GM21717 (cell line): Measurements from ENCODE around the gene ITCH.
A peak's percentile ranks its signal among the peaks of the same experiment; 100 is the strongest.
"Not testable (repeated sequence)": the region's sequence is repeated elsewhere in the genome, so short reads cannot be mapped to it uniquely, and the experiment has no call there.

Source experiments
- ATAC-seq: cut with Tn5 transposase; IDR thresholded peaks from one replicate; pipeline ENCODE4 v1.9.1; 2021; ENCODE audit warnings: mild to moderate bottlenecking, moderate library complexity; ENCODE audit not compliant: unreplicated experiment

The ITCH gene

DNA sequence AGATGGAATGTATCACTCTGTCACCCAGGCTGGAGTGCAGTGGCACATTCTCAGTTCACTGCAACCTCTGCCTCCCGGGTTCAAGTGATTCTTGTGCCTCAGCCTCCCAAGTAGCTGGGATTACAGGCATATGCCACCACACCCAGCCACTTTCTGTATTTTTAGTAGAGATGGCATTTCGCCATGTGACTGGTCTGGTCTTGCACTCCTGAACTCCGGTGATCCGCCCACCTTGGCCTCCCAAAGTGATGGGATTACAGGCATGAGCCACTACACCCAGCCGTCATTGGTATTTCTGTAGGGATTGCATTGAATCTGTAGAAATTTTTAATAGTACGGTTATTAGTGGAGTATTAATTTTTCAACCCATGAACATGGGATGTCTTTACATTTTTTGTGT lies 134.5 kb downstream of the ITCH start:
- ATAC-seq, result not testable (repeated sequence)

DNA sequence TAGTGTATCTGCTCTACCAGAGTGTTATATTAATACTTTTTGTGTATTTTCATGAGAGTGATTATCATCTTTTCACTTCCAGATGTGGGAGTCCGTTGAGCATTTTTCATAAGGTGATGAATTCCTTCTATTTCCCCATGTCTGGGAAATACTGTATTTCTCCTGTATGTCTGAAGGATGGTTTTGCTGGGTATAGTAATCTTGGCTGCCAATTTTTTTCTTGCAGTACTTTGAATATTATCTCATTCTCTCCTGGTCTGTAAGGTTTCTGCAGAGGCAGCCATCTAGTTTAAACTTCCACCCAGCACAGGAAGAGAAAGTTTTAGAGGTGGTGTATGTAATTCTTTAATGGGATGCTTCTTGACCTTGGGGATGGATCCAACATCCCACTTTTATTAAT lies 137.8 kb downstream of the ITCH start:
- no peak for ATAC-seq

DNA sequence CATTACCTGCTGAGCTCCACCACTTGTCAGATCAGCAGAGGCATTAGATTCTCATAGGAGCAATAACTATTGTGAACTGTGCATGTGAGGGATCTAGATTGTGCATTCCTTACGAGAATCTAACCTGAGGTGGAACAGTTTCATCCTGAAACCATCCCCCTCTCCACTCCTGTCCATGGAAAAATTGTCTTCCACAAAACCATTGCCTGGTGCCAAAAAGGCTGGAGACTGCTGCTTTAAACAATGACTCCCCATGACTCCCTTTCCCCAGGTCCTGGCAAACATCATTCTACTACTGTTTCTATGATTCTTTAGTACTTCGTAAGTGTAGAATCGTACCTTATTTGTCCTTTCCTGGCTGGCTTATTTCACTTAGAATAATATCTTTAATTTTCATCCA lies 143.4 kb downstream of the ITCH start:
- ATAC-seq, result no peak

DNA sequence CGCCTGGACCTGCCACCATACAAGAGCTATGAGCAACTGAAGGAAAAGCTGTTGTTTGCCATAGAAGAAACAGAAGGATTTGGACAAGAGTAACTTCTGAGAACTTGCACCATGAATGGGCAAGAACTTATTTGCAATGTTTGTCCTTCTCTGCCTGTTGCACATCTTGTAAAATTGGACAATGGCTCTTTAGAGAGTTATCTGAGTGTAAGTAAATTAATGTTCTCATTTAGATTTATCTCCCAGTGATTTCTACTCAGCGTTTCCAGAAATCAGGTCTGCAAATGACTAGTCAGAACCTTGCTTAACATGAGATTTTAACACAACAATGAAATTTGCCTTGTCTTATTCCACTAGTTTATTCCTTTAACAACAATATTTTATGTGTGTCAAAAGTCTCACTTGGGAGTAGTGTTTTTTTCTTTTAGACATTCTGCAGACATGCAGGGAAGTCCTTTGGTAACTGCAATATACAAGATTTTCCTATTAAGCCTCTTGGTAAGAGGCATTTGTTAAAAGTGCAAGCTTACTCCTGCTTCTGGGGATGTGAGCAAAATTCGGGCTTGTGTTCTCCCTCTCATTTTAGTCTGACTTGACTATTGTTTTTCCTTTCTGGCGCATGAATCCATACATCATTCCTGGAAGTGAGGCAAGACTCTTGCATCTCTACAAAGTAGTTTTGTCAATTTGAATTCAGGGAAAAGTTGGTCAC lies 144.8 kb downstream of the ITCH start:
- ATAC-seq, result no peak

DNA sequence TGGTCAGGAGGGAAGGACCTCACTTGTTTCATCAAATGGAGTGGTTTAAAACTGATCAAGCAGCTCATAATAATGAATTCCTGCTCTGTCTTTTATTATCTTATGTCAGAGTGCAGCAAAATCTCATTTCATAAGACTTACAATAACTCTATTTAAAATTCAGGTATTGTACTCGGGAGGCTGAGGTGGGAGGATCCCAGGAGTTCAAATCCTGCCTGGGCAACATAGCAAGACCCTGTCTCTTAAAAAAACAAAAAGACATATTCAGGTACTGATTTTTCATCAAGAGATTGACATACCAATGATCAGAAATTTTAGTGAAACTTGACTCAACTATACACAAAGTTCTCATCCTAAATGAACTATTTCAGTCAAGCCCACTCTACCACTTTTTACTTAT lies 147.5 kb downstream of the ITCH start:
- no peak for ATAC-seq

DNA sequence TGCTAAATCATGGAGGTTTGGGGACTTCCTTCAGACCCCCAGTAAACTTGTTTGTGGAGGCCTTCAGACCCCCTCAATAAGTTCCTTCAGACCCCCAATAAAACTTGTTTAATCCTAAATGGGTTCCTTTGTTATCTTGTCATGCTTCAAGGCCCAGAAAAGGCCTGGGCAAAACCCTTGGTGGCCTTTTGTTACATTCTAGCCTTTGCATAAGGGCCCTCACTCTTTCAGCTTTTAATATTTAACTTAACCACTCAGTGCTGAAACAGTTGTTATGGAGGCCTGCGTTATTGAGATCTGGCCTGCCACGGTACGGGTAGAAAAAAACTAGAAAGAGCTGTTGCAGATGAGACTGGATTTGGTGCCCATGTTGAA lies 148.8 kb downstream of the ITCH start:
- no peak for ATAC-seq

DNA sequence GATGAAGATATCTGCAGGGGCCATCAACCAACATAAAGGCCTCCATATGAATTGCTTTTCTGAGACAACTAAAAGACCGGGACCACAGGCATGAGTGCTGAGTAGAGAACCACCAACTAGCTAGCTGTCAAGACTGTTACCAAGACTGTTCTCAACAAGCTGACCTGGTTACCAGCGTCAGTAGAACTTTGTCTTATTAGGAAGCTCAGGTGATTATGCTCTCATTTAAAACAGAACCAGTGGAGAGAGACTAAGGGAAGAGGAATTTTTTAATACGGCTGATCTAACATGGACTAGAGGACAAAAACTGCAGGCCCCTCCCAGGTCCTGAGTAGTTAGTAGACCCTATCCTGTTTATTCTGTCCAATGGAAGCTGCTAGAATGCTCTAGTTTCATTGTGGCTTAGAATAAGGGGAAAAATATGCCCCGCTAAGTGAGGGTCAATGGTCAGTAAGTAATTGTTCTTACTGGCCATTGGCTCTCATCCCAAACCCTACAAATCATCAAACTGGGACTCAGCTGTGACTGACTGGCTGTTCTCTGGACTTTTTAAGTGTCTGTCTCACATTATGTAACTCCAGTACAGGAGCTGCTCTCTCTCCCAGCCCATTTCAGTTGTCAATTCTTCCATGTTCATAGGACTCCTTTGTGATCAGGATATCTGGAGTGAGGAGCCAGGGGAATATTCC lies 149.3 kb downstream of the ITCH start:
- no peak for ATAC-seq

DNA sequence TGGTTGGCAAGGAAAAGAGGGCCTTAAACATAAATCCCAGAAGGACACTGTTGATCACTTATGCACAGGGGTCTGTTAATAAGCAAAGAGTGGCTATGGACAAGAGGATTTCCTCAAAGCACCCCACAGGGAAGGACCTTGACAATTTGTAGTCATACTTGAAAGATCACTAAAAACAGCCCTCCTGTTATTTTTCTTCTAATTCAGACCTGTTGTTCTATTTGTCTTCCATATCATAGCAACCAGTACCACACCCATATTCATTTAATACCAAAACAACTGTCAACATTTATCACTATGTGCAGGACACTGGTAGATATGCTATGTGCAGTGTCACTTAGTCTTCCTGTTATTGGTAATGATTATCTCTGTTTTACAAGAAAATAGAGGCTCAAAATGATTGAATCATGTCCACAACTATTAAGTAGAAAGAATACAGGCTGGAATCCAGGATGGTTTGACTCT lies 149.9 kb downstream of the ITCH start:
- no peak for ATAC-seq

DNA sequence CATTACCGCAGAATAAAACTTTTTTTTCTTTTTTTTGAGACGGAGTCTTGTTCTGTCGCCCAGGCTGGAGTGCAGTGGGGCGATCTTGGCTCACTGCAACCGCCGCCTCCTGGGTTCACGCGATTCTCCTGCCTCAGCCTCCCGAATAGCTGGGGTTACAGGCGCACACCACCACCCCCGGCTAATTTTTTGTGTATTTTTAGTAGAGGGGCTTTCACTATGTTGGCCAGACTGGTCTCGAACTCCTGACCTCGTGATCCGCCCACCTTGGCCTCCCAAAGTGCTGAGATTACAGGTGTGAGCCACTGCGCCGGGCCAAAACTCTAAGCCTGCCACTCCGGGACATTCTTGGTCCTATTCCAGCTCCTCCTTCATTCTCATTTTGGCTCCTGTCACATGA lies 151.0 kb downstream of the ITCH start:
- not testable (repeated sequence) for ATAC-seq

DNA sequence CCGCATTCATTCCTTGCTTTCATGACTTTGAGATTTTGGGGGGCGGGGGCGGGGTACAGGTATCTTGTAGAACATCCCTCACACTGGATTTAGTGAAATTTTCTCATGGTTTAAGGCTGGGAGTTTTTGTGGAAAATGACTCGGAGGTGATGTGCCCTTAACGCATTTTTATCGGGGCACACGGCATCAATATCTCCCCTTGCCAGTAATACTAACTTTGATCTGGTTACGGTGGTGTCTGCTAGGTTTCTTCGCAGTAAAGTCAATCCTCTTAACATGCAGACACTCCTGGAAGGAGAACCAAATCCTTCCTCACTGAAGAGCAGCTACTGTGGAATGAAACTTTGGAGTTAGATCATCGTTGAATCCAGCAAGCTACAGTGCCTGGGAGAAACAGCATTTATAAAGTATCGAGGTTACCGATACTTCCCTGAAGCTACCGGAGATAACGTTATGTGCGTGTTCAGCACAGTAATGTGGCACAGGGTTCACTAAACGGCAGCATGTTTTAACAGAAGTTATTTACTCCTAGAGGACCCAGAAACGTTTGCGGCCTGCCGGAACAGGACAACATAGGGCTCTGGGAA lies 151.9 kb downstream of the ITCH start:
- no peak for ATAC-seq

DNA sequence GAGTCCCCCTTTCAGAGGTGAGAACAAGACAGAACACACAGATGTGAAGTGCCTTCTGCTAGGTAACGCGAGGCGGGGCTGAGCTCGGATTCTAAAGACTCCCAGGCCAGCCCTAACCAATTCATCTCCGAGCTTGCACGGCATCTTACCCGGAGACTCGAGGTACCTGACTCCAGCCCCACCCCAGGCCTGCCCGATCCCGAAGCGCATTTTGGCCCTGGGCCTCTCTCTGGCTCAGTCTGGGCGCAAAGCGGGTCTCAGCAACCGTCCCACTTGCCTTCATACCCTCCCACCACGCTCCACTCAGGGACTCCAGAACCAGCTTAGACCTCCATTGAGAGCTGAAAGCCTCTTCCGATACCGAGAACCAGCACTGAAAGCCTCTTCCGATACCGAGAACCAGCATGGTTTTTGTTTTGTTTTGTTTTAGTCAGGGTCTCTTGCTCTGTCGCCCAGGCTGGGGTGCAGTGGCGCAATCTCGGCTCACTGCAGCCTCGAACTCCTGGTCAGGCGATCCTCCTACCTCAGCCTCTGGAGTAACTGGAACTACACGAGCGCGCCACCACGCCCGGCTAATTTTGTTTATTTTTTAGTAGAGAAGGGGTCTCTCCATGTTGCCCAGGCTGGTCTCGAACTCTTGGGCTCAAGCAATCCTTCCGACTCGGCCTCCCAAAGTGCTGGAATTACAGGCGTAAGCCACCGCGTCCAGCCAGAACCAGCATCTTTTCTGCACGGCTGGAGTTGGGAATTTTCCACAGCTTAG lies 152.6 kb downstream of the ITCH start:
- ATAC-seq, result peak; percentile 43

DNA sequence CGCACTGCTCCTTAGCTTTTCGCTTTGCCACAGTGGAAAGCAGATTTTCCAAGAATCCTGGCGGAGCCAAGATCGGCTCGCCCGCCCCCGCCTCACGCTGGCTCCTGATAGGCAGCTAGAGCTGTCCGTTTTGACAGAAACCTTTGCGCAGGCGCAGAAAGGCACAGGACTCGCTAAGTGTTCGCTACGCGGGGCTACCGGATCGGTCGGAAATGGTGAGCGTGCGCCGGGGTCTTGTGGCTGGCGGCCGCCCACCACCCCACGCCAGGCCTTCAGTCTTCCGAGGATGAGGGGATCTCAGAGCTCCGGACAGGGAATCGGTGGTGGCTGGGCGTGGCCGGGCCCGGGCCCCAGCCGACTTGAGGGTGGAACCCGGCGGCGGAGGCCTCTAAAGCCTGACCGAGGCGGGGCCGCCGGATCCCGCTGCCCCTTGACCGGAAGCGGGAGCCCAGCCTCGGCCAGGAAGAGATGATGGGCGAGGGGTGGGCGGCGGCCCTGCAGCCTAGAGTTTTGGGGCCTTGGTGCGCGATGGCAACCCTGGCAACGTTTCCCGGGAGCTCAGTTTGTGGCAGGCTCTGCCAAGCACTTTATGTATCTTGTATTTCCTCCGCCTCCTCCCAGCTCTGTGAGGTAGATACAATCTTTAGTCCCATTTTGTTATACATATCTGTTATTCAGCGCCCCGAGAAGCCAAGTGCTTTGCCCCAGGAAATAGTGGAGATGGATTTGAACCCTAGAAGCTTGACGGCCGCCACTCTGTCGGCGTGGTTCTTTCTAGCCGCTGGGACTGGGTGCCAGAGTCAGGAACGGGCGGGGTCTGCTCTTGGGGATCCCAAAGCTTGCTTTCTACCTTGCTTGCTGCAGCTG lies 153.4 kb downstream of the ITCH start, which contains the start of gene DYNLRB1:
Gene DYNLRB1 (plus strand): TSS at position 176 of the 867 bp plus-strand sequence. CDS start 37 bp downstream, at position 213.
- ATAC-seq, result peak; percentile 60

DNA sequence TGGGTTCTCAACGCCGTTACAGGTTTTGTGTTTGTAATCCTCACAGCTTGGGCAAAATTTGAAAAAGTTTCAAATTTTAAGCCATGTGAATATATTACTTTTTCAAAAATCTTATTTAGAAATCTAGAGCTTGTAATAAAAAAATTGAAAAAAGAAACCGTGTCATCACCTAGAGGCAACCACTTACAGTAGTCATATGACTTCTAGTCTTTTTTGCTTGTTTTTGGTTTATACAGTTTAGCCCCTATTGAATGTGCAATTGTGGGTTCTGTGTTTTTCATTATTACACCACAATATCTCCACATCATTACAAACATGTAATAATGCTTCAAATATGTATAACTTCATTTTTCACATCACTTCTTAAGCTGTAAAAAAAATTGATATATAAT lies 154.0 kb downstream of the ITCH start:
- ATAC-seq, result no peak

DNA sequence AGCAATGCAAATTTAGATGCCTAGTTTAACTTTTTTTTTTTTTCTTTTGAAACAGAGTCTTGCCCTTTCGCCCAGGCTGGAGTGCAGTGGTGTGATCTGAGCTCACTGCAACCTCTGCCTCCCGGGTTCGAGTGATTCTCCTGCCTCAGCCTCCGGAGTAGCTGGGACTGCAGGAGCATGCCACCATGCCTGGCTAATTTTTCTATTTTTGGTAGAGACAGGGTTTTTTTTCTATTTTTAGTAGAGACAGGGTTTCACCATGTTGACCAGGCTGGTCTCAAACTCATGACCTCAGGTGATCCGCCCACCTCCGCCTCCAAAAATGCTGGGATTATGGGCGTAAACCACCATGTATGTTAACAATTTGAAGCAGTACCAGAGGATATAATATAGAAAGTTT lies 155.8 kb downstream of the ITCH start:
- ATAC-seq, result not testable (repeated sequence)

DNA sequence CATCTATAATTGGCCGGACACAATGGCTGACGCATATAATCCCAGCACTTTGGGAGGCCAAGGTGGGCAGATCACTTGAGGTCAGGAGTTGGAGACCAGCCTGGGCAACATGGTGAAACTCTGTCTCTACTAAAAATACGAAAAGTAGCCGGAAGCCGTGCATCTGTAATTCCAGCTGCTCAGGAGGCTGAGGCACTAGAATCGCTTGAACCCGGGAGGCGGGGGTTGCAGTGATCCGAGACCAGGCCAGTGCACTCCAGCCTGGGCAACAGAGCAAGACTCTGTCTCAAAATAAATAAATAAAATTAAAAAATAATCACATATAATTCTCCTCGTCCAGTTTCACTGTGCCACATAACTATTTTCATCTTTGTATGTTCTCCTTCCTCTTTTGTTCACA lies 156.8 kb downstream of the ITCH start:
- not testable (repeated sequence) for ATAC-seq

DNA sequence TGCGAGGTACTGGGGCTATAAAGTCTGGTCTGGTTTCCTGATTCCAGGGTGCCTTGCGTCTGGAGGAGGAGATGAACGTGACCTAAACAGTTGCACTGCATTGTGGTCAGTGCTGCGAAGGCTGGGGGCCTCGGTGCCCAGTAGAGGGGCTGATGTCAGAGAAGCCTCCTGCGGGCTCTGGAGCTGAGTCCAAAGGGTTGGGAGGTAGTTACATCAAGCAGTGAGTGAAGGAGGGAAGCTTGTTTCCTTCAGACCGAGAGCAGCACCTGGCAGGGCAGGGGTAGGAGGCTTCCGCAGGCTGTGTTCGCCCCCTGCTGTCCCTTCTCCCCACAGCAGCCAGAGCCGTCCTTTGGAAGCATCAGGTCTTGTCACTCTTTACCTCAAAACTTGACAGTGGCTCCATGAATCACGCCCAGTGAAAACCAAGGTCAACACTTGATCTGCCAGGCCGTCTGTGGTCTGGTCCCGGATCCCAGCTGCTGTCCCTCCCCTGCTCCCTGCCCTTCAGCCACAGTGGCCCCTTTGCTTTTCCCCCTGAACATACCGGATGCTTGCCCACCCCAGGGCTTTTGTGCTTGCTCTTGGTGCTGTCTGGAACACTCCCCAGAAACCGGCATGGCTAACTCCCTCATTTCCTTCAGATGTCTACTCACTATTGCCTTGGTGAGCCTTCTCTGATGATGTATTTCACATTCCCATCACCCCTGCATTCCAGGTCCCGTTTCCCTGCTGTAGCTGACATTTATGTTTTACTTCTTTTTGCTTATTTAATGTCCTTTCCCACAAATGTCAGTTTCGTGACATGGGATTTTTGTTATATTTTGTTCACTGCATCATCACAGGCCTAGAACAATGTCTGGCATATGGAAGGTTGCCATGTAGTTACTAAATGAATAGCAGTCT lies 160.1 kb downstream of the ITCH start:
- no peak for ATAC-seq

DNA sequence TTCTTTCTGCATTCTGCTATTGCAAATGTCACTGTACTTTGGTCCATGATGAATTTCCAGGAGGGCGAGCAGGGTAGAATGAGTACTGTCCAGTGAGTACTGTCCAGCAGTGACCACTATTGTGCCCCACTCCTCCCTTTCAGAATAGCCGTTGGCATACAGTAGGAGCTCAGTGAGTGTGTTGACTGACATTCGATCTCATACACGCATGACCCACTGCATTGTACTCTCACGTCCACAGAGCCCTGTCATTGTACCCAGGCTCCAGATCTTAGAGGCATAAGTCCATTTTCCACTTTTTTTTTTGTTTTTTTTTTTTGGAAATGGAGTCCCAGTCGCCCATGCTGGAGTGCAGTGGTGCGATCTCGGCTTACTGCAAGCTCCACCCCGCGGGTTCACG lies 161.4 kb downstream of the ITCH start:
- no peak for ATAC-seq

DNA sequence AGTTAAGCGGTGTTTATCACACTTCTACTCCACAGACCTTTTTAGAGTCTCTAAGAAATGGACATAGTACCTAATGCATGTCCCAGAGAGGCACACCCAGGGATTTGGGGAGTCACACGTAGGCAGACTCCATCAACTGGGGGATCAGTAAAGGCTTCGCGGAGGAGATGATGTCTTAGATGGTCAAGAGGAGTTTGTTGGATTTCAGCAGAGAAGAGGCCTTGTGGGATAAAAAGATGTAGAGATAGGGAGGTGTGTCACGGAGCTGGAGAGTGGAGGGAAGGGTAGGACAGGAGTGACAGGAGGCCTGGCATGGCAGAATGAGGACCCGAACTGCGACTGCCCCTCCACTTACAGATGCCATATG lies 162.3 kb downstream of the ITCH start:
- ATAC-seq, result no peak

DNA sequence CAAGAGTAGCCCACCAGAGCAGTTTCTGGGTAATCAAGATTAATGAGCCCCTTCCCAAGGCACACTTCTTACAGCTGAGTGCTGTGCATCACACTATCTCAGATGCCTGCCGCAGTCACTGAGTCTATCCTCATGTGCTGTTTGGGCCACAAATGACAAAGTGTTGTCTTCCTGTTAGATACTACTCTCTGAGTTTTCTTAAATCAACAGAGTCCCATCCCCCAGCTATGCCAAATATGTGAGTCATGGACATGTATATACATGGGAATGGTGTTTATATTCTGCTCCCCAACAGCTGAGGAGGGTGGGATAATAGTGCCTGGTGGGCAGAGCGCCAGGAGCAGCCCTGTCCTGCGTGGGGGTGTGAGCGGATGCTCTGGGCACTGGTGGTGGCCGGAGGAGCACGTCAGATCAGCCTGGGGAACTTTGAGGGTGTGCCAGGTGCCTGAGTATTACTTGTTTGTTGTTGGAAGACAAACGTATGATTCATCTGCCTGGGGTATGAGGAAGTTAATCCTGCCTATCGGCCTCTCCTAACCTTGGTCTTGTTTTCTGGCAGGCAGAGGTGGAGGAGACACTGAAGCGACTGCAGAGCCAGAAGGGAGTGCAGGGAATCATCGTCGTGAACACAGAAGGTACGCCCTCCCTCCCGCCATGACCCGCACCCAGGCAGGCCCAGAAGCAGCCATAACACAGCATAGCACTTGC lies 162.8 kb downstream of the ITCH start:
- ATAC-seq, result no peak
